HG03354 (cell line): ENCODE data around the gene HIPK2.
"Not testable (repeated sequence)": the region's sequence is repeated elsewhere in the genome, so short reads cannot be mapped to it uniquely, and the experiment has no call there.

ENCODE experiments used
- ATAC-seq: cut with Tn5 transposase; IDR thresholded peaks from one replicate; pipeline ENCODE4 v1.9.1; 2021; ENCODE audit warnings: mild to moderate bottlenecking; ENCODE audit not compliant: unreplicated experiment, poor library complexity, severe bottlenecking

HIPK2 gene

DNA sequence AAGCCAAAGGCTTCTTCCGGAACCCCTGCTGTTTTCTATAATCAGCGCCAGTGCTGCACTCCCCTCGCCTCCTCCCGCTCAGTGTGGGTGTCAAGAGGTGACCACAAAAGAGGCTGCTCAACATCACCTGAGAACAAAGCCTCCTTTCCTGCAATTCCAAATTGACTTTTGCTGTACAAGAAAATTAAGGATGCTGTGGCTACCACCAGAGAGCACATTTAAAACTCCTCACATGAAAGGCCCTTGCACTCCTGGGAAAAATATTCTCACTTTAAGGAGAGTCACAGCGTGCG, 96.4 kb downstream of the HIPK2 start:
- no peak for ATAC-seq

DNA sequence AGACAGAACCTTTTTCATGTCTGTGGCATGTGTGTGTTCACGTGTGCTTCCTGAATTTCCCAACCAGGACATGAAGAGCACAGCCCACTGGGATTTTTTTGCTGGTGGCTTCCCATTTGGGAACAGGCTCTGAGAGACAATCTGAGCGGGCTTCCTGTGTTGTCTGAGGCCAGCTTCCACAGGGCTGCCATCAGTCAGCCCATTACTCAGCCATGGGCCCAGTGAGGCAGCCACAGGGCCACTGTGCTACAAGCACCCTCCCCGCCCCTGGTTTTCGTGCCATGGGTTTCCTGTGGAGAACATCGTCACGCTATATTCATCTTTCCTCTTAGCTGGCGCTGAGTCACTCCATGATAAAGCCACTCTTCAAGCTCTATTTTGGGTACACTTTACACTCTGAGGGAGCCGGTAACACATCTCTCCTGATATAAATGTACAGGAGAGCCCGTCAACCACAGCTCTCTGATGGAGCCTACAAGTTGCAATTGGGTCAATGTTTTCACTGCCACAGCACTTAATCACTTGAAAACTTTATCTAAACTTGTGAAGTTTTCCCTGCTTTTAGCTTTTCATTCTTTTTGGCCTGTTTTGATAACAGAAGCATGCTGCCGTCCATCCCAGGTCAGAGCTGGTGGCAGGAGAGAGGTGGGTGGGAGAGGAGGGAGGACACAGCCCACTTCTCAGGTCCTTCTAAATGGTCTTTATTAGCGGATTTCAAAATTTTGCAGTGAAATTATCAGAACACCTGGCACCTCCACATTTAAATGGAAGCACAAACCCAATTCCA, 96.9 kb downstream of the HIPK2 start:
- peak; percentile 58 for ATAC-seq

DNA sequence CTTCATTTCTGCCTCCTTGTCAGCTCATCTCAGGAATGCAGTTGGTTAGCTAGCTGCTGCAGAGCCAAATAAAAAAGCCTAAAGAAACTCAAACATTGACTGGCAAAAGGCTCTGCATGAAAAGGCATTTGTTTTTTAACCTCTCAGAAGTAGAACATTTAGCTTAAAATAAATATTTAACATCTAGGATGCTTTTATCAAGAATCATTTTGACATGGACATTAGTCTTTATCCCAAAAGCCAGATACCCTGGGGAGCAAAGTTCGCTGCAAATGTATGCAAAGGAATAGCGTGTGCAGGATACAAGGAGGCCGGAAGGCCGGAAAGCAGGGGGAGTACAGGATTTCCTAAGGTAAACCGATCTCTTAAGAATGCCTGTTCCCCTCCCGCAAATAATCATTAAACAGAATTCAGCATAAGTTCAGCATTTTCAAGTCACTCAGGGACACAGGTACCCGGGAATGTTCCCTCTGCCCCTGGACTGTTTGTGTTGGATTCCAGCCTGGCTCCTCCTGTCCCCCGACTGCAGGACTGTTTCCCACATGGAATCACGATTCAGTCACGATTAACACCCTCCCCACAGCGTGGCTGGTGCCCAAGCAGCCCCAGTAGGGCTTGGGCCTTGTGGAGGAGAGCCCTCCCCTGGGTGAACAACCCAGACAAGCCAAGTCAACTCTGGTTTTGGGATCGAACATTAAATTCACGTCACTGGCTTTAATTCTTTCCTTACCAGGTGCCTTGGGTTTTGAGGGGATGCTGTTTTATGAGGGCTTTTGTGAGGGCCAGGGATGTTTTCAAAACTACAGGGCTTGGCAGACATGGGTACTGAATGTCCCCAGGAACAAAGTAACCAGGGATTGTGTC, 97.8 kb downstream of the HIPK2 start:
- ATAC-seq = no peak

DNA sequence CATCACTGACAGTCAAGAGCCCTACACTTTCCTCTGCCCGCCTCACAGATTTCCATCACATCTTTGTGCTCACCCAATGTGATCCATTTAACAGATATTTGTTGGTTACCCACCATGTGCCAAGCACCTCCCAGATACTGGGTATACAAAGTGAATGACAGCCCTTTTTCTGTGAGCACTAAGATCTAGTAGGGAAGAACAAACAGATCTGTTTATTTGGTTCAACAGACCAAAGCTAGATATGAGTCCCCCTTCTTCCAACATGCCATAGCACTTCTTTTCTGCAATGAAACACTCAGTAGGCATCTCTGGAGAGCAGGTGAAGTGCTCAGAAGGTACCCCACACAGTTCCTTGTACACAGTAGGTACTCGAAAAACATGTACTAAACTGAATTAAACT, 101.4 kb downstream of the HIPK2 start:
- no peak for ATAC-seq

DNA sequence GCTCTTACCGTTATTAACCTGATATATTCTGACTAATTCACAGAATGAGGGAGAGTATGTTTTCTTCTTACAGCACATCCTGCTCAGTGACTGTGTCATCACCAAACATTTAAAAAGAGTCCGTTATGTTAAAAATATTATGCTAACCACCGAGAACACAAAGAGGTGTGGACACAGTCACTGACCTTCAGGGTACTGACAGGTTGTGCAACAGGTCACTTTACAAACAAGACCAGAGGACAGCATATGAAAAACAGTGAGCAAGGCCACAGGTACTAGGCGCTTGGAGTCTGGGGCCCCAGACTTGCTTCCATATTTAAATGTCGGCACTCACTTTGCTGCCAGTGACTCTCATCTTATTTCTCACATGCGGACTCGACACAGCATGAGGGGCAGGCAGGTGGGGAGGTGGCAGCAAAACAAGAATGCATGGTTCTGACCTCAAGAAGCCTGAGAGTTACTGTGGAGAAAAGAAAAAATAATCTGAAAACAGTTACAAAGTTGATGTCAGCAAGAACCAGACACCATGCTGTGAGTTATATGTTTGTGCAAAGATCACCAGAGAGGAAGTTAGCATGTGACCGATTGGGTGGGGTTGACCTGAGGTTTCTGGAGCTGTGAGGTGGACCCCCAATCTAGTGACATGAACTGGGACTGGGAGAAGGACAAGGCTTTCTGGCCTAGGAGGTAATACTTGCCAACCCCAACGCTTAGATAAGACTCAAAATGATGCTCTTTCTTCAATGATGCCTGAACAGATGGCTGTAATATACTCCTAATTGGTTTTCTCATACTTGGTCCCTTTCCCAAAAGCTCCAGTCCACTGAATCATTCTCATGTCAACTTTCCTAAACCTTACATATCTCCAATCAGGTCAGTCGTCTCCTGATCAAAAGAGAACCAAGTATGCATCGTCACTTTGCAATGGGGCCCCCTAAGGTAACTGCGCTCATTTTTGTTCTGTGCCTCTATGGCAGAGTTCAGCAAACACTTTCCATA, 102.4 kb downstream of the HIPK2 start:
- no peak for ATAC-seq

DNA sequence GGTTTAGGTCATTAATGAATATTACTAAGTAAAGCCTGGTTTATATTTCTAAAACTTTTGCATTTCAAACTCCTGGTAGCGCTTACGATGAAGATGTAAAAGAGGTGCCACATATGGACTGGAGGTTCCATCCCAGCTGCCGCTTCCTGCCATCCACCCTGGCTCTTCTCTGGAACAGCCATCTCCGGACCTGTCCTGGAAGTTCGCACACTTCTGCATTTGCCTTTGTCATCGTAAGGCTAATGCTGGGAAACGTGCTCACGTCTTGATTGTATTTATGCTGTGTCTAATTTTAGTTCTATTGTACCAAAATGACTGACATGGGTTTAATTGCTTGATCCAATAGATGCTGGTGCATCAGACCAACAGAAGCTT, 103.1 kb downstream of the HIPK2 start:
- no peak for ATAC-seq

DNA sequence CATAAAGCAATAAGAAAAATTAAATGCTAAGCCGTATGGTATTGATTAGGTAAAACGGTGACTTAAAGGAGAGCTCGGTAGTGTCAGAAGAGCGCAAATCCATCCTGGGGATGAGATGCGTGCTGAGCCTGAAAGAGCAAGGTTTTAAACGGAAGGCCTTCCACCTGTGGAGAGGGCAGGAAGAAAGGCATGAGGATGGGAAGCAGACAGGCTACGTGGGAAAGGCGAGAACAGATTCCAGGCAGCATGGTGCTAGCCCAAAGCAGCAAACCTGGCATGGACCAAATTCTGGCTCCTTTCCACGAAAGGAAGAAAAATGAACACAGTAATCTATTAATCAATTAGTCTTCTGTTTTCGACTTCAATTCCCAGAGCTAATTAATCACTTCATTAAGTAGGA, 103.5 kb downstream of the HIPK2 start:
- no peak for ATAC-seq

DNA sequence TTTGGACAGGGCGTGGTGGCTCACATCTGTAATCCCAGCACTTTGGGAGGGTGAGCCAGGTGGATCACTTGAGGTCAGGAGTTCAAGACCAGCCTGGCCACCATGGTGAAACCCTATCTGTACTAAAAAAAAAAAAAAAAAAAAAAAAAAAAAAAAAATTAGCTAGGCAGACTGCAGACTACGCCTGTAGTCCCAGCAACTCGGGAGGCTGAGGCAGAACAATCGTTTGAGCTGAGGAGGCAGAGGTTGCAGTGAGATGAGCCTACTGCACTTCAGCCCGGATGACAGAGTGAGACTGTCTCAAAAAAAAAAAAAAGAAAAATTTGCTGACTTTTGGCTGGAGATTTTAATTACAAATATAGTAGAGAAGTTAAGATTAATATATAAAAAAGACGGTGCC, 104.0 kb downstream of the HIPK2 start:
- ATAC-seq = no peak

DNA sequence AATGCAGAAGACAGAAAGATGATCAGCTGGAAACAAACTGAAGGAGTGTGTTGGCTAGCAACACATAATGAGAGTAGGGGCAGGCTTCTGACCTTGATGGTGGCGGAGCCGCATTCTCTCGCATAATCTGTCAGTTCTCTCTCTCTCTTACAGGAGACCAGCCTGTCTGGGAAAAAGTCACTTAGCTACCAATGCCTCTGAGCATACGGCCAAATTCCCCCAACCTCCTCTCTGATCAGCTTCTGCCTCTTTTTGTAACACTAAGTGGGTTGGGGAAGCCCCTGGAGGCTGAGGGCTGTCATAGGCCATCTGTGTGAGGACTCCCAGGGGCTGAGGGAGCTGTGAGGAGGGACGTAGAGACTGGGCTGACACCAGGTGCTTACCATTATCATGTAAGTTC, 104.6 kb downstream of the HIPK2 start:
- peak; percentile 92 for ATAC-seq

DNA sequence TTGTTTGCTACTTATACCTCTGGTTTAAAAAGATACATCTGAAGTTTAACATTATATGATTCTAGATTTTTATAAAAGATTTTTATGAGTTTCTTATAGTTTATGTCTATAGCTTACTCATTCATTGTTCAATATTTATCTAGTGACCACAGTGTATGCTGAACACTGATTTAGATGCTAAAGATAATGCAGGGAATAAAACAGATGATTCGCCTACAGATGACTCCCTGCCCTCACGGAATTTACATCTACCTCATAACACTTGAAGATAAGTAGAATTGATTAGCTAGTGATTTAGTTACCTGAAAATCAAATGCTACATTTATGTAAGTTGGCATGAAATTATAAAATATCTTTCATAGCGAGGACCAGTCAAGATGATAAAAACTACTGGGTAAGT, 105.8 kb downstream of the HIPK2 start:
- no peak for ATAC-seq

DNA sequence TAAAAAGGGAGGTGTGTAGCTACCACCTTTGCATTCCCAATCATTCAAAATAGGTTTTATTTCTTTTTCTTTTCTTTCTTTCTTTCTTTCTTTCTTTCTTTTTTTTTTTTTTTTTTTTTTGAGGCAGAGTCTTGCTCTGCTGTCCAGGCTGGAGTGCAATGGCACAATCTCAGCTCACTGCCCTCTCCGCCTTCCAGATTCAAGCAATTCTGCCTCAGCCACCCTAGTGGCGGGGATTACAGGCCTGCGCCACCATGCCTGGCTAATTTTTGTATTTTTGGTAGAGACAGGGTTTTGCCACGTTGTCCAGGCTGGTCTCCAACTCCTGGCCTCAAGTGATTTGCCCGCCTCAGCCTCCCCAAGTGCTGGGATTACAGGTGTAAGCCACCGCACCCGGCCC, 107.1 kb downstream of the HIPK2 start:
- ATAC-seq = not testable (repeated sequence)

DNA sequence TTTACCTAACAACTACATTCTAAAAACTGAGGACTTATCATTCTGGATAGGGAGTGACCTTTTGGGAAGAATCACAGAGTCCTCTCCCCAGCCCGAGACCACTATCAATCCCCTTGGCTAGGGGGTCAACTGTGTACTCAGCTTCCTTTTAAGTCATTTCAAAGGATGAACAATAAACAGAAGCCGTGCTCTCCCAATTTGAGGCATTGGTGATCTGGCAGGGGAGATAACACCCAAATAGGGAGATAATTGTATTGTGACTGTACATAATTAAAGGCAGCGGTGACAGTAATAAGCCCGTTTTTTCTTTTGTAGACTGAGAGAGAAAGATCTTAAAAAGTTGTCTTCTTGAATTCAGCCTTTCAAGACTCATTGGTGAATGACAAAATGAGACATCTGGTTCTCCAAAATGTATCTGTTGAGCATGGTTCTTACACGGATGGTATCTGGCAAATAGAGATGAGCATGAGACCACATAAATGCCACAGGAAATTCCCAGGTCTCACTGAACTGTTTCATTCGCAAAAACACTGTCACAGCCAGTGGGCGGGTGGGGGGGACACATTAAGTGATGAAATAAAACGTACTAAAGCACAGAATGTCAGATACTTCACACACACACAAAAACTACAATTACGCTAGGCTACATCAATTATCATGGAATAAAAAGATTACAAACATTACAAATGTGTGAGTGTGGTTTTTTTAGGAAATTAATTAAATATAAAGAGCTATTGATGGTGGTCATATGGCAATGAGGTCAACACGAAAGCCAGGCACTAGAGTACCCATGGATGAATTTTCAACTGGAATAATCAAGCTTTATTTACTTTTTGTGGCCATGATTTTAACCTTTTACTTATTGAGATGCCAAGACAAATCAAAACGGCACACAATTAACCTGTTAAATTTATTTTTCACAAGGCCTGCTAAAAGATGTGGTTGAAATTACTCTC, 108.4 kb downstream of the HIPK2 start:
- ATAC-seq = no peak

DNA sequence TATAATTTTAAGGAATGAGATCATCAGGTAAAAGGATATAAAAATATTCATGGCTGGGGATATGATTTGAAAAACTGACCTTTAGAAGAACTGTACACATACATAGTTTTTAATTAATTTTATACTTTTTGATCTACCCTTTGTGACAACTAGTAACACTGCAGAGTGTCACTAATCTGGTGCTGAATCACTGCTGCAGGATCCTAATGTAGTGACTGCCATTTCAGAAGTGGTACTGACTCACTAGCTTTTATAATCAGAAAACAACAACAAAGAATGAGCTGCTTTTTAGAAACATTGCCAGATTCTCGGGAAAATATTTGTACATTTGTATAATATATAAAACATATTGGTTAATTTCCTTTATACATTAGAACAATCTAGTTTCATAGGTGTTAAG, 110.4 kb downstream of the HIPK2 start:
- no peak for ATAC-seq

DNA sequence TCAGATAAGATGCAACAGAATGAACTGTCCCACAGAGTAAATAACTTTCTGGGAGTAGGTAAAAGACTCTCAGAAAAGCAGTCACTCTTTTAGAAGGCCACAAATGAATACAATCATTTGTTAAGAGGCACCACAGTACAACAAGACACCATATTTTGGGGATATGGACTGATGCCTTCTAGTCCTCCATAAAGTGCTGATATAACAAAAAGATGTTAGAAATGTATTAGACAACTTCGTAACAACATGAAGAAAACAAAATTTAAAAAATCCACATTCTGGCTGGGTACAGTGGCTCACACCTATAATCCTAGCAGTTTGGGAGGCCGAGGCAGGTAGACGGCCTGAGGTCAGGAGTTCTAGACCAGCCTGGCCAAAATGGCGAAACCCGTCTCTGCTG, 111.3 kb downstream of the HIPK2 start:
- no peak for ATAC-seq

DNA sequence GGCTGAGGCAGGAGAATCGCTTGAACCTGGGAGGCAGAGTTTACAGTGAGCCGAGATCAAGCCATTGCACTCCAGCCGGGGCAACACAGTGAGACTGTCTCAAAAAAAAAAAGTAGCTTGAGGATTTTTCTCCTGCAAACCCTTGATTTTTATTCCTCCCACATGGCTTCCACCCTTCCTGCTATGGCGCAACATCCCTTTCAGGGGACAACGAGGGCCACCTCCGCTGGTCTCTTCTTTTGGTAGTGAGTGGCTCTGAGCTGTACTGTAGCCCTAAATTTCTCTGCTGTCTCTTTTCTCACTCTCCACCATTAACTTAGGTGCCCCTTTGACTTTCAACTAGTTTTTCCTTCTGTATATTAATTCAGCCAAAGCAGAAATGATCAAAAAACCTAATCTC, 113.4 kb downstream of the HIPK2 start:
- no peak for ATAC-seq

DNA sequence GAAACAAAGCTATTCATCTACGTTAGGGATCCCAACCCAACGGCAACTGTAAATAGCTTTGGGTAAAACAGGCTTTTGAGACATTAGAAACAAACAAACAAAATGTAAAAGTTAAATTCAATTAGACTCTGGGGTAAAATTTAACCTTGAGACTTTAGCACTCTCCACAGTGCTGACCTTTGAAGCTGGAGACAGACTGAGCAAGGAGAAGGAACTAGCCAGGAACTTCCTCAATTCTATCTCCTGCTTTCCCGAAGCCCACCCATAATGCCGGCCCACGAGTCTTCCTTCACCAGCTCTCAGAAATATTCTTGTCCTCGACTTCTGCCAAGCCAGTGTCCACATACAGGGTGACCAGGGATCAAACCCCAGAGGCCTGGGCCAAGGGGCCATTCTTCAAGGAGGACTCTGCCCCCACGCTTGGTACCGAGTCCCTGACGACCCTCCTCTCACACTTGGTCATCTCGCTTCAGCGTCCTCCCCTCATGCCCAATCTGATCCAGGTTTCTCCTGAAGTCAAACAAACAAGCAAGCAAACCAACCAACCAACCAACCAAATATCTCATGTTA, 114.1 kb downstream of the HIPK2 start:
- ATAC-seq = no peak

DNA sequence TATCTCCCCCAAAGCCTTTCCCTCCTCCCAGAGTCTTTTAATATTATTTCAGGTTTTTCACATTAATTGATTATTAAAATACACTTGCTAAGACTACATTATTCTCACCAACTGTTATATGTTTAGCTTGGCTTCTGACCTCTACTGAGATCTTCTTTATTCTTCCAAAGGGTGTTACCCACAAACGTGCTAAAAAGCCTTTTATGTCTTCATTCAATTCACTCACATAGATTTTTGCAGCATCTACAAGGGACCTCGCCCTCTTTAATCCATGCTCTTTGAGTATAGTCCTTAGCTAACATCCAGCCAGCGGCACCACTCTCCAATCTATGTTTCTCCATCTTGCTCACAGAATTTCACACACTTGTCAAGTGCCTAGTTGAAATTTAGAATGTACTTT, 115.9 kb downstream of the HIPK2 start:
- no peak for ATAC-seq

DNA sequence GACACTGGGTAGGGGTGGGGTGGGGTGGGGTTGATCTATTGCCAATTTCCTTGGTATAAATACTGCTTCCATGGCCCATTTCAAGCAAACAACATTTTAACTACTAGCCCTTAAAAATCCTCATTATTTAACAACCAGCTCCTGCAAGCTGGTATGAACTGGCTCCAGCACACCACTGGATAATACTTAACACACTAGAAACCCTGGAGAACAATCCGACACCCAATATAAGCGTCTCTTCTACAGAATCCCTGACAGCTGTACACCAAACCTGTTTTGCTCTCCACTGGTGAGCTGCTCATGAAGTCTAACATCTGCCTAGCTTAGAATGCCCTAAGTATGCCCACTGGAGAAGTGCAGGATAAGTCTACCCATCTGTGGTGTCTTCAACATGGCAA, 116.8 kb downstream of the HIPK2 start:
- ATAC-seq = no peak
